ENCODE data around the gene KCNJ12.
"Not testable (repeated sequence)": the region's sequence is repeated elsewhere in the genome, so short reads cannot be mapped to it uniquely, and the experiment has no call there.

GRCh38 chr17:21412207-21412681, 36.1 kb downstream of the KCNJ12 start:
- TF ChIP-seq, protein P1, sequence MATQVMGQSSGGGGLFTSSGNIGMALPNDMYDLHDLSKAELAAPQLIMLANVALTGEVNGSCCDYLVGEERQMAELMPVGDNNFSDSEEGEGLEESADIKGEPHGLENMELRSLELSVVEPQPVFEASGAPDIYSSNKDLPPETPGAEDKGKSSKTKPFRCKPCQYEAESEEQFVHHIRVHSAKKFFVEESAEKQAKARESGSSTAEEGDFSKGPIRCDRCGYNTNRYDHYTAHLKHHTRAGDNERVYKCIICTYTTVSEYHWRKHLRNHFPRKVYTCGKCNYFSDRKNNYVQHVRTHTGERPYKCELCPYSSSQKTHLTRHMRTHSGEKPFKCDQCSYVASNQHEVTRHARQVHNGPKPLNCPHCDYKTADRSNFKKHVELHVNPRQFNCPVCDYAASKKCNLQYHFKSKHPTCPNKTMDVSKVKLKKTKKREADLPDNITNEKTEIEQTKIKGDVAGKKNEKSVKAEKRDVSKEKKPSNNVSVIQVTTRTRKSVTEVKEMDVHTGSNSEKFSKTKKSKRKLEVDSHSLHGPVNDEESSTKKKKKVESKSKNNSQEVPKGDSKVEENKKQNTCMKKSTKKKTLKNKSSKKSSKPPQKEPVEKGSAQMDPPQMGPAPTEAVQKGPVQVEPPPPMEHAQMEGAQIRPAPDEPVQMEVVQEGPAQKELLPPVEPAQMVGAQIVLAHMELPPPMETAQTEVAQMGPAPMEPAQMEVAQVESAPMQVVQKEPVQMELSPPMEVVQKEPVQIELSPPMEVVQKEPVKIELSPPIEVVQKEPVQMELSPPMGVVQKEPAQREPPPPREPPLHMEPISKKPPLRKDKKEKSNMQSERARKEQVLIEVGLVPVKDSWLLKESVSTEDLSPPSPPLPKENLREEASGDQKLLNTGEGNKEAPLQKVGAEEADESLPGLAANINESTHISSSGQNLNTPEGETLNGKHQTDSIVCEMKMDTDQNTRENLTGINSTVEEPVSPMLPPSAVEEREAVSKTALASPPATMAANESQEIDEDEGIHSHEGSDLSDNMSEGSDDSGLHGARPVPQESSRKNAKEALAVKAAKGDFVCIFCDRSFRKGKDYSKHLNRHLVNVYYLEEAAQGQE (IDR thresholded peaks at IDR 0.05; ENCODE audit: unreplicated experiment): not testable (repeated sequence)
- not testable (repeated sequence) for TF ChIP-seq CTCF (conservative IDR thresholded peaks at IDR 0.05; ENCODE audit: low read depth in 2 of 2); EZH2phosphoT487 (IDR thresholded peaks at IDR 0.05; ENCODE audit: unreplicated experiment); POLR2AphosphoS5 (IDR thresholded peaks at IDR 0.05; ENCODE audit: low read depth); EZH2 (IDR thresholded peaks at IDR 0.05; ENCODE audit: low read depth, unreplicated experiment); NANOG (IDR thresholded peaks at IDR 0.05; ENCODE audit: borderline replicate concordance)
- TF ChIP-seq, protein P2, sequence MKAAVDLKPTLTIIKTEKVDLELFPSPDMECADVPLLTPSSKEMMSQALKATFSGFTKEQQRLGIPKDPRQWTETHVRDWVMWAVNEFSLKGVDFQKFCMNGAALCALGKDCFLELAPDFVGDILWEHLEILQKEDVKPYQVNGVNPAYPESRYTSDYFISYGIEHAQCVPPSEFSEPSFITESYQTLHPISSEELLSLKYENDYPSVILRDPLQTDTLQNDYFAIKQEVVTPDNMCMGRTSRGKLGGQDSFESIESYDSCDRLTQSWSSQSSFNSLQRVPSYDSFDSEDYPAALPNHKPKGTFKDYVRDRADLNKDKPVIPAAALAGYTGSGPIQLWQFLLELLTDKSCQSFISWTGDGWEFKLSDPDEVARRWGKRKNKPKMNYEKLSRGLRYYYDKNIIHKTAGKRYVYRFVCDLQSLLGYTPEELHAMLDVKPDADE (IDR thresholded peaks at IDR 0.05): not testable (repeated sequence)

Data from GM23338 (cell line).